Endothelial cell (in vitro differentiated cells): ENCODE data around the gene MED9. TPM values are rescaled to one million over a fixed set of nuclear protein-coding genes. Genes with fewer than 3 reads are reported as not detected.
"Not testable (repeated sequence)": the region's sequence is repeated elsewhere in the genome, so short reads cannot be mapped to it uniquely, and the experiment has no call there.

ENCODE experiments used
- DNase-seq: peaks from one replicate; pipeline ENCODE4 v3.0.0; 2021; ENCODE audit warnings: low spot score
- H3K27ac Mint-ChIP-seq: one replicate; pipeline ENCODE4 v1.8.0; 2021; ENCODE audit warnings: mixed read lengths, inconsistent platforms; ENCODE audit not compliant: unreplicated experiment
- H3K27me3 Mint-ChIP-seq: one replicate; pipeline ENCODE4 v1.8.0; 2021; ENCODE audit warnings: mild to moderate bottlenecking, moderate library complexity, mixed read lengths, inconsistent platforms; ENCODE audit not compliant: unreplicated experiment
- H3K36me3 Mint-ChIP-seq: one replicate; pipeline ENCODE4 v1.8.0; 2021; ENCODE audit warnings: mild to moderate bottlenecking, low read depth, mixed read lengths, inconsistent platforms; ENCODE audit not compliant: unreplicated experiment
- H3K4me1 Mint-ChIP-seq: one replicate; pipeline ENCODE4 v1.8.0; 2021; ENCODE audit warnings: mild to moderate bottlenecking, mixed read lengths, inconsistent platforms; ENCODE audit not compliant: unreplicated experiment
- H3K4me3 Mint-ChIP-seq: one replicate; pipeline ENCODE4 v1.8.0; 2021; ENCODE audit warnings: mild to moderate bottlenecking, mixed read lengths, inconsistent platforms; ENCODE audit not compliant: unreplicated experiment
- H3K9me3 Mint-ChIP-seq: one replicate; pipeline ENCODE4 v1.8.0; 2021; ENCODE audit warnings: mixed read lengths, inconsistent platforms; ENCODE audit not compliant: unreplicated experiment
- total RNA-seq: library from RNA; stranded (reverse); fragmentation: NEBNext Ultra II Directional; extraction: Animal tissue kit (Norgen Biotek cat#: 25700); gene quantifications from one replicate; pipeline ENCODE4 v1.2.1, GENCODE V29; 2021; ENCODE audit not compliant: unreplicated experiment
- TF ChIP-seq, protein P1 (sequence below): fragments of 200-600 bp; sonication (generic); IDR thresholded peaks from one replicate; pipeline ENCODE4 v1.5.0; 2021; ENCODE audit warnings: antibody characterized with exemption; ENCODE audit not compliant: unreplicated experiment

Gene MED9
- total RNA-seq, 1 donor from 2014 or later, result 14.2 TPM

- no peak for DNase-seq
- no peaks in the 10 kb centered on the region for H3K36me3 Mint-ChIP-seq
- H3K27ac Mint-ChIP-seq, result no peak overlapping the region
- no peak overlapping the region for H3K4me3 Mint-ChIP-seq
- H3K9me3 Mint-ChIP-seq, result no peaks in the 10 kb centered on the region
- H3K27me3 Mint-ChIP-seq, result peaks cover 1% of the 10 kb centered on the region
- TF ChIP-seq, protein P1, sequence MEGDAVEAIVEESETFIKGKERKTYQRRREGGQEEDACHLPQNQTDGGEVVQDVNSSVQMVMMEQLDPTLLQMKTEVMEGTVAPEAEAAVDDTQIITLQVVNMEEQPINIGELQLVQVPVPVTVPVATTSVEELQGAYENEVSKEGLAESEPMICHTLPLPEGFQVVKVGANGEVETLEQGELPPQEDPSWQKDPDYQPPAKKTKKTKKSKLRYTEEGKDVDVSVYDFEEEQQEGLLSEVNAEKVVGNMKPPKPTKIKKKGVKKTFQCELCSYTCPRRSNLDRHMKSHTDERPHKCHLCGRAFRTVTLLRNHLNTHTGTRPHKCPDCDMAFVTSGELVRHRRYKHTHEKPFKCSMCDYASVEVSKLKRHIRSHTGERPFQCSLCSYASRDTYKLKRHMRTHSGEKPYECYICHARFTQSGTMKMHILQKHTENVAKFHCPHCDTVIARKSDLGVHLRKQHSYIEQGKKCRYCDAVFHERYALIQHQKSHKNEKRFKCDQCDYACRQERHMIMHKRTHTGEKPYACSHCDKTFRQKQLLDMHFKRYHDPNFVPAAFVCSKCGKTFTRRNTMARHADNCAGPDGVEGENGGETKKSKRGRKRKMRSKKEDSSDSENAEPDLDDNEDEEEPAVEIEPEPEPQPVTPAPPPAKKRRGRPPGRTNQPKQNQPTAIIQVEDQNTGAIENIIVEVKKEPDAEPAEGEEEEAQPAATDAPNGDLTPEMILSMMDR, result no peak
- H3K4me1 Mint-ChIP-seq, result no peaks in the 10 kb centered on the region
Observed at GRCh38 chr17:17454276-17454675, 22.5 kb upstream of the MED9 start.

- not testable (repeated sequence) for H3K36me3 Mint-ChIP-seq, DNase-seq, H3K9me3 Mint-ChIP-seq, H3K27me3 Mint-ChIP-seq, H3K4me1 Mint-ChIP-seq, H3K4me3 Mint-ChIP-seq, H3K27ac Mint-ChIP-seq
Observed at GRCh38 chr17:17454700-17455099, 22.1 kb upstream of the MED9 start.

DNA sequence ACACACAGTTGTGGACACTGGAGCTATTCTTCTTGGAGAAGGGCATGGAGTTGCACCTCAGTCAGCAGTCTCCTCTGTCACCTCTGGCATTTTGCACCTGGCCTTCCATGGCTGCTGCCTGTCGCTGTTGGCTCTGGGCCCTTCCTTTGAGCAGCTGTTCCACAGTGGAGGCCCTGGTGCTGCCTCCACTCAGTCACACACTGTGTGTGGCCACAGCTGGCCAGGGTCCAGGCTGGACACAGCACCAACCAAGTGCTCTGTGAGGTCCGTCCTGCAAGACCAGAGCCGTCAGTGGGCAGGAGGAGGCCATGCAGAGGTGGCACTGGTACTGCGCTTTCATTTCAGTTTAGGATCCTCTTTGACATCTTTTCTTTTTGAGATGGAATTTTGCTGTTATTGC, 21.6 kb upstream of the MED9 start:
- Mint-ChIP-seq H3K4me1 (peaks cover 3% of the 10 kb centered on the region), H3K27ac (no peak overlapping the region), H3K9me3 (no peaks in the 10 kb centered on the region), H3K4me3 (no peak overlapping the region), H3K27me3 (peaks cover 4% of the 10 kb centered on the region), H3K36me3 (peaks cover 4% of the 10 kb centered on the region)
- TF ChIP-seq, protein P1, result no peak
- no peak for DNase-seq

DNA sequence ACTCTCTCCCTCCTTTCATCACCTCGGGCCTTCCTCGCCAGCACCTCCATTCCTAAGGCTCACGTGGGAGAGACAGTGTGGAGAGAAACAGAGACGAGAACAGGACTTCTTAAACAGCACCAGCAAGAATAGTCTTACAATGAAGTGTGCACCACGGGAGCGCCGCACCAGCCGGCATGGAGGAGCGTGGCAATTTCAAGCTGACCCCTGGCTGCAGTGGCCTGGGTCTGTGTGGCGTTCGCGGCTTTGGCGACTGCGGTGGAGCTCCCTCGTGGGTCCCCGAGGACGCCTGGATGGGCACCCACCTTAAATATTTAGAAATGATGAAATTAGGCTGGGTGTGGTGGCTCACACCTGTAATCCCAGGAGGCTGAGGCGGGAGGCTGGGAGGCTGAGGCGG, 20.5 kb upstream of the MED9 start:
- Mint-ChIP-seq H3K27ac (no peak overlapping the region), H3K4me3 (no peak overlapping the region), H3K9me3 (no peaks in the 10 kb centered on the region), H3K27me3 (peaks cover 4% of the 10 kb centered on the region), H3K4me1 (peaks cover 3% of the 10 kb centered on the region), H3K36me3 (peaks cover 5% of the 10 kb centered on the region)
- TF ChIP-seq, protein P1, result no peak
- no peak for DNase-seq

DNA sequence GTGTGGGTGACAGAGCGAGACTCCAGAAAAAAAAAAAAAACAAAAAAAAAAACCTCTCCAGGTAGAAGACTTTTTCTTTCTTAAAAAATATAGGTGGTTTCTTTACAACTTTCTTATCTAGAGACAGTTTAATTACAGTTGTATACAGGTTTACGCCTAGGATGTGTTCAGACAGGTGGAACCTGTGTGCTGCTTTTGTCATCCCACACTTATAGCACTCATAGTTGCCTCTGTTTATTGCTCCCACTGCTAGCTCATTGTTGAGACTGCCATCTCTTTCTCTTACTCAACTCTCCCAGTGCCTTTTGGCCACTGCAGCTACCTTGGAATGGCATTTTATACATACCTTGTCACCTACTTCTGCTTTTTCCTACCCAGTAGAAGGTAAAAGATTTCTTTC, 19.1 kb upstream of the MED9 start:
- H3K36me3 Mint-ChIP-seq, result peaks cover 5% of the 10 kb centered on the region
- no peak overlapping the region for H3K27ac Mint-ChIP-seq
- peaks cover 3% of the 10 kb centered on the region for H3K4me1 Mint-ChIP-seq
- H3K4me3 Mint-ChIP-seq, result no peak overlapping the region
- no peak for DNase-seq
- peaks cover 4% of the 10 kb centered on the region for H3K27me3 Mint-ChIP-seq
- H3K9me3 Mint-ChIP-seq, result no peaks in the 10 kb centered on the region
- TF ChIP-seq, protein P1, result no peak

- no peaks in the 10 kb centered on the region for H3K9me3 Mint-ChIP-seq
Observed at GRCh38 chr17:17460038-17460437, 16.8 kb upstream of the MED9 start.

More at GRCh38 chr17:17460038-17460437, 16.8 kb upstream of the MED9 start:
- H3K4me3 Mint-ChIP-seq, result no peak overlapping the region
- TF ChIP-seq, protein P1, result no peak
- no peak for DNase-seq
- peaks cover 3% of the 10 kb centered on the region for H3K4me1 Mint-ChIP-seq
- H3K27ac Mint-ChIP-seq, result no peak overlapping the region
- peaks cover 4% of the 10 kb centered on the region for H3K27me3 Mint-ChIP-seq
- peaks cover 5% of the 10 kb centered on the region for H3K36me3 Mint-ChIP-seq
